DMS 273 (cell line): ENCODE results near the gene KRT16.
A peak's percentile ranks its signal among the peaks of the same experiment; 100 is the strongest.
"Not testable (repeated sequence)": the region's sequence is repeated elsewhere in the genome, so short reads cannot be mapped to it uniquely, and the experiment has no call there.

Experiments
- DNase-seq: peaks from one replicate; lab custom pipeline; 2025; ENCODE audit not compliant: unreplicated experiment; lab: John Stamatoyannopoulos, UW

The KRT16 gene

DNA sequence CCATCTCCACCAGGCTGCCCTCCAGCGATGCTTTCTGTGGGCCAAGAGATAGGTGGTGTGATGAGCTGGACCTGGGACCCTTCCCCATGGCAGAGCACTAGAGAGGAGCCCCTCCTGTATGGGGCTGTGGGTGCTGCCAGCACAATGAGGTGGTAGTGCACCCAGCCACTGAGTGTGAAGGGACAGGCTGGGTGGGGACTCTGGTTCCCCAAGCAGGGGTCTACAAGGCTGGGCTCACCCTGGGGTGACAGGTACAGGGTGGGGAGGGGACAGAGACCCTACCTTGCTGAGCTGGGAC, 15.5 kb upstream of the KRT16 start:
- DNase-seq, result not testable (repeated sequence)

DNA sequence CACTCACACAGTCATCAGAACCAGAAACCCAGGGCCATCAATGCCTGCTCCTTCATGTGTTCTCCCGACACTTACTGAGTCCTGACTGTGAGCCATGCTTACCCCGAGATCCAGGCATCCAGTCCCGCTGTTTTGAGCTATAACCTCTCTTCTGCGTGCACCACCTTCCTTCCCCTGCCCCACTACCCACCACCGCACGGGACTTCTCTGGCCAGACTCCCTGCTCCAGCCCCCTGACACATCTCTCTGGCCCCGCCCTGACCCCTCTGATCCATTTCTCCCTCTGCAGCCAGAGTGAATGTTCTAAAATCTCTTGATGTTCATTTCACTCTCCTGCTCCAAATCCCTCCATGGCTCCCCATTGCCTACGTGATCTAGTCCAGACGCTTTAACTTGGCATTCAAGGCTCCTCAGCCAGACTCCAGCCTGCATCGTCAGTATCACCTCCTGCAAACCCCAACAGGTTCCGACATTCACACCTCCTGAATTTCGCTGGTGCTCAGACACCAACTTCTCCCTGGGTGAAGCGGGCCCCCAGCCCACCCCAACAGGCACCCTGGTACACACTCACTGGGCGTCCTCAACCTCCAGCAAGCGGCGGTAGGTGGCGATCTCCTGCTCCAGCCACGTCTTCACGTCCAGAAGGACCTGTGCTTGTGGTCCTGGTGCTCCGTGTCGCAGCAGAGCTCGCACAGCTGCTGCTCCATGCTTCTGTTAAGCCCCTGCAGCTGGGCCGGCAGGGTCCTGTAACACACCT, 14.9 kb upstream of the KRT16 start:
- no peak for DNase-seq

DNA sequence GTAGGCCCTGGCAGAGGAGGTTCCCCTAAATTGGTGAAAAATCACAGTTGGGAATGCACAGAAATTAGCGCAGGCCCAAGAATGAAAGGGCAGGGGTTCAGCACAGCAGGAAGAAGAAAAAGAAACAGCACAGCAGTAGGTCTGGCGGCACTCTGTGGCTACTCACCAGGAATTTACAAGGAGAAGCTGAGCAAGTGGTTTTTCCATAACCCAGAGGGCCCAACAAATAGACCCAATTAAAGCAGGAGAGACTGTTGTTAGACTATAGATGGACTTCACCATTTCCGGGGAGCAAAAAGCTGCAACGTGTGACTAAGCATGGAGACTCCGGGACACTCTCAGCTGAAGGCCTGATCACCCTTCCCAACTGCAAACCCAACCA, 14.3 kb upstream of the KRT16 start:
- DNase-seq, result not testable (repeated sequence)

DNA sequence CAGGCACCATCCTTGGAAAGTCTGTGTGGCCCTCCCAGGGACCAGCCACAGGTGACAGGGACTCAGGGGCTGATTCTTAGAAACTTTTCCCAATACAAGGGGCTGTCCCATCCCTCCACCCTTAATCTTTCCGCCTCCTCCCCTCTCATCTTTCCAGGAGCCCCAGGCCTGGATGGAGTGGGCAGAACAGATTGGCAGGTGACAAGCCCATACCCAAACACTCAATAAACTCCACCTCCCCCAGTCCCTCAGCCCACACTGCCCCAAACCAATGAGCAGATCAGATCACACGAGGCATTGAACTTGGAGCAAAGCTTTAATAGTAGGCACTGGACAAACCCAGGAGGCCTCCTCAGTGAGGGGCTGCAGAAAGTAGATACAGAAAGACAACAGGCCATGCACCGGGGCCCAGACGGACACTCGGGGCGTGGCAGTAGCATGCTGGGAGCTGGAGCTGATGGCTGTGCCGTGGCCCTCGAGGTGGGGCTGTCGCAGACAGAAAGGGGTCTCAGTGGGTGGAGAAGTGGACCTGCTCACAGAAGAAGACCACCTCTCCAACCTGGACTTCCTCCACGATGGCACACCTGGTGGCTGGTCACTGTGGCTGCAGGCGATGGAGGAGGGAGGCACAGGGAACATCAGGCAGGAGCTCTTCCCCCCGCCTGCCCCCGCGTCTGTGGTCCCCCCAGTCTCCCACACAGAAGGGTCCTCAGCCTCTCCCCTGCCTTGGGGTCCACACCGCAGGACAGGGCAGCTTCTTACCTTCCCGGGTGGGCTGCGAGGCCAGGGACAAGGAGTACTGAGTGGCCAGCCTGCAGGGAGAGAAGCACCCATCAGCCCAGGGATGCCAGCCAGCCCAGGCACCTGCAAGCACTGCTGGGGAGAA, 13.7 kb upstream of the KRT16 start:
- not testable (repeated sequence) for DNase-seq

DNA sequence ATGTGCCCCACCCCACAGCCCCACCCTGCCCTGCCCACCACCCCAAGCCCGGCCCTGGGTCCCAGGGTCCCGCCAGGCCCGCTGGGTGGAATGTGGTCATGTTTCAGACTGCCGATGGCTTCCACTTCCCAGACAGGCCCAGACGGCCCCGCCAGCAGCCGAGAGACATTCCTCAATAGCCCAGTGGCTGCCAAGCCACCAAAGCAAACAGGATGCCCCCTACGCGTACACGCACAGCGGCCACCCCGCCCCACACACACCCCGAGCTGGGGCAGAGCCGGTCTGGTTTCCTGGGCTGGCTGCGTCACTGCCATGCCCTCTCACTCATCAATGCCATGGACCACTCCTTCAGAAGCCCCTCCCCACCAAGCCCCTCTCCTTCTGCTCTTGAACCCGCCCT, 13.0 kb upstream of the KRT16 start:
- DNase-seq, result no peak

DNA sequence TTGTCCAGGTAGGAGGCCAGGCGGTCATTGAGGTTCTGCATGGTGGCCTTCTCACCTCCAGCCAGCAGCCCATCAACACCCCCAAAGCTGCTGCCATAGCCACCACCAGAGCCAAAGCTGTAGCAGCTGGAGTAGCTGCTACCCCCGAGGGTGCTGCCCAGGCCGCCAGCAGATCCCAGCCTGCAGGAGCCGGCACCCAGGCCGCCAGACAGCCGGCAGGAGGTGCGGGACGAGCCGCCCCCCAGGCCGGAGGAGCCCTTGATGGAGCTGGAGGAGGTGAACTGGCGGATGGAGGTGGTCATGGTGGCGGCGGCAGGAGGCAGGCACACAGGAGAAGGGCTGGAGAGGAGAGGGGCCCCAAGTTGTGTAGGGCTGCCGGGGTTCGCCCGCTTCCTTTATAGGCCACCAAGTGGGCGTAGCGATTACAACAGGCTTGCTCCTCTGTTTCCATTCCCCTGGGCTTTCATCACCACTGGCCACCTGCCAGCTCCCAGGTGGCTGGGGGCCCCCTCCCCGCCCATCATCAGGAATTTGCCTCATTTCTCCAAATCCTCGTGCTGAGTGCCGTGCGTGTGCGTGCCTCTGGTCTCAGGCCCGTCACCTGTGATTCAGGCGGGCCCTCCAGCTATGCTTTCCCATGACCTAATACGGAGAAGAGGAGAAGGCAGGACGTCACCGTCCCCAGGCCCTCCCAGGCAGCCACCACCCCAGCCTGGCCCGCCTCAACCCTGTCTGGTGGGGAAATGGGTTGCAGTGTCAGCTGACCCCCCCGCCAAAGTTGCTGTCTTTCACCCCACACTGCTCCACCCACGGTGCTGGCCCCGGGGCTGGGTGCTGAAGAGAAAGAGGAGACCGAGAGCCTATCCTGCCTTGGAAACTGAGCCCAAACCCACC, 11.9 kb upstream of the KRT16 start, which contains the start of gene KRT17:
KRT17 (minus strand) TSS at position 368 of the 894 bp plus-strand sequence; CDS start at position 302, 66 bp downstream.
- DNase-seq, result no peak

DNA sequence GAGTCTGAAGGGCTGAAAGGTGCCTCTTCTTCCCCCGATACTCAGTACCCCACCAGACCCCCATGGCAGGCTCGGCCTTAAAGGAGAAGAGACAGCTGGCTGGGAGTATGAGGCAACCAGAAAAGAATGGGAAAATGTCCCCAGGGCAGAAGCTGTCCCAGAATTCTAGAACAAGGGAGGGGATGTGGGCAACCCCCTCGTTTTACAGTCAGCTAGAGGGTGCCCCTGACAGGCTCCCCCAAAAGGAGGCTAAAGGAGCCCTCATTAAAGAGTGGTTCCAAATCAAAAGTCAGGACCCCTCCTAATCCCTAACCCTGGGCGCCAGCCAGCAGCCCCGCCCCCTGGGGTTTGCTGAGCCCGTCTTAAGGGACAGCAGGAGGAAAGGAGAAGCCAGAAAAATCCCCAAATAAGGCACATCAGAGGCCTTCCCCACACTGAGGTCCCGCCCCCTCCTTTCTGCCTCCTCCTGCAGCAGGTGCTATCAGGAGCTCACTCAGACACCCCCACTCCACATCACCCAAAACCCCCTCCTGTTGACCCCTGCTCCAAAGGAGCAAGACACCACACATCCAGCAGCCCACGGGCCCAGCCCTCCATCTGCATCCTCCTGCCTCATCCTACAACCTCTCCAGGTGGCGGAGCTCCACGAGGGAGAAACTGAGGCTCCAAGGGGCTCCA, 10.8 kb upstream of the KRT16 start:
- DNase-seq, result not testable (repeated sequence)

DNA sequence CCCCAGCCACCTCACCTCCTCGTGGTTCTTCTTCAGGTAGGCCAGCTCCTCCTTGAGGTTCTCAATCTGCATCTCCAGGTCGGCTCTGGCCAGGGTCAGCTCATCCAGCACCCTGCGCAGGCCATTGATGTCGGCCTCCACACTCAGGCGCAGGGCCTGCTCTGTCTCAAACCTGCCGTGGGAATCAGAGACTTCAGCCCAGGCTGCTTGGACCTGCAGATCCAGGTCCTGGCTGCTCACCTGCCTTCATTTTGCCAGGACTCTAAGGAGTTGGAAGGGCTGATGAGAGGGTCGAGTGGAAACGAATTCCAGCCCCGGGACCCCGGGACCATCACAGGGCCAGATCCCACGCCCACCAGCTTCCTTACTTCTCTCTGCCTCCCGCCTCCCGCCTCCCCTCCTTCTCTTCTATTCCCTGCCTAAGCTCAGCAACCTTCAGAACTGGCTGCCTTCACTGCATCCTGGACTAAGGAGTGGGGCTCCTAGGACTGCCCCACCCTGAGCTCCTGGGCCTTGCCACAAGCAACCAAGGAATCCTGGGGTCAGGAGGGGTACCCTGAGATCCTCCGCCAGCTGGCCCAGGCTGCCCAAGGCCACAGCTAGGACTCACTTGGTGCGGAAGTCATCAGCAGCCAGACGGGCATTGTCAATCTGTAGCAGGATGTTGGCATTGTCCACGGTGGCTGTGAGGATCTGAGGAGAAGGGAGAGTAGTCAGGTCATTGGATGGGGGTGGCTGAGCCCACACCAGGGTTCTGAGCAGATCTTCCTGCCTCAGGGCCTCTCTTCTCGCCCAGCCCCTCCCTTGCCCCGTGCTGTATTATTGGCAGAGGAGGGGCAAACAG, 10.0 kb upstream of the KRT16 start:
- DNase-seq, result not testable (repeated sequence)

DNA sequence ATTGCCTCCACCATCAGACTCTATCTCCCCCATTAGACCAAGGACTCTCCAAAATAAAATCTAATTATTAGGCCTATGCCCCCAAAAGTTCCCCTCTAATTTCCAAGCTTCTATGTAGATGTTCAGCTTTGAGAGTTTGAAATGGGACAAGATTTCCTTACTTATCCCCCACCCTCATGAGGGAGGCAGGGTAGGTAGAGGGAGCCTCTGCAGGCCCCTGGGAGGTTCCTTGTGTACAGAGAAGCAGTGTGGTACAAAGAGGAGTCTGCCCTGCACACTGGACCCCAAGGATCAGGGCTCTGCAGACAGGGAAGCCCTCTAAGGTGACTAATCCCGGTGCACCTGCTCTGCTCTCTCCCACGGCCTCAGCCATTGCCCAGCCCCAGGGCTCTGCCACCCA, 9.3 kb upstream of the KRT16 start:
- DNase-seq, result no peak

DNA sequence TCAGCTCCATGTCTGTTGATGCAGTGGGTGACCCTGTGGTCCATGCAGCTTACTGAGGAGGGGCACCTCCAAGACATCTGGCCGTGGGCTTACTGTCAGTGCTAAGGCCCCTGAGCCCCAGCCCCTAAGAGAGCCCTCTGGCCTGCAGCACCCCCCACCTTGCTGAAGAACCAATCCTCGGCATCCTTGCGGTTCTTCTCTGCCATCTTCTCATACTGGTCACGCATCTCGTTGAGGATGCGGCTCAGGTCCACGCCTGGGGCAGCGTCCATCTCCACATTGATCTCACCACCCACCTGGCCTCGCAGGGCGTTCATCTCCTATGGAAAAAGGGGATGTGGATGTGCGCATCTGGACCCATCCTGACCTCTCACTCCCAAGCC, 8.9 kb upstream of the KRT16 start:
- not testable (repeated sequence) for DNase-seq

DNA sequence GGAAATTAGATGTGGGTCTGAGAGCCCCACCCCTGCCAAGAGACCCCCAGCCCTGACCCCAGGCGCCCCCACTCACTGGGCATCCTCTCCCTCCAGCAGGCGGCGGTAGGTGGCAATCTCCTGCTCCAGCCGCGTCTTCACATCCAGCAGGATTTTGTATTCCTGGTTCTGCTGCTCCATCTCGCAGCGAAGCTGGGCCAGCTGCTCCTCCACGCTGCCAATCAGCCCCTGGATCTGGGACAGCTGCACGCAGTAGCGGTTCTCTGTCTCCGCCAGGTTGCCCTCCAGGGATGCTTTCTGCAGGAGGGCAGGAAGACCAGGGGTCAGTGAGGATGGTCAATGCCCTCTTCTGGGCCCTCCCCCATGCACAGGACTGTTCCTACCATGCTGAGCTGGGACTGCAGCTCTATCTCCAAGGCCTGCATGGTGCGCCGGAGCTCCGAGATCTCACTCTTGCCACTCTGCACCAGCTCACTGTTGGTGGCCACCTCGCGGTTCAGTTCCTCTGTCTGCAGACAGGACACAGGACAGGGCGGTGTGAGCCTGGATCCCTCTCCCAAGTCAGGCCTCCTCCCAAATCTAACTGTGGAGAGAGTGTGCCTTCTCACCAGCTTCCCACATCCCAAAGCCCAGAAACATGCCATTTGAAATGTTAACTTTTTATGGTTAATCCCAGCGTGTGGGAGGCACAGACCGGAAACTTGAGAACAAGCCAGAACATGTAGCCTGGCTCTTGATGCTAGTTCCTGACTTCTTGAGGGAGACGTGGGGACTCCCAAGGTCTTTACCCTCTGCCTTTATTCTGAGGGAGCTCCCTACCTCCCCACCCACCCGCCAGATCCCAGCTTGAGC, 8.2 kb upstream of the KRT16 start:
- DNase-seq, result no peak

DNA sequence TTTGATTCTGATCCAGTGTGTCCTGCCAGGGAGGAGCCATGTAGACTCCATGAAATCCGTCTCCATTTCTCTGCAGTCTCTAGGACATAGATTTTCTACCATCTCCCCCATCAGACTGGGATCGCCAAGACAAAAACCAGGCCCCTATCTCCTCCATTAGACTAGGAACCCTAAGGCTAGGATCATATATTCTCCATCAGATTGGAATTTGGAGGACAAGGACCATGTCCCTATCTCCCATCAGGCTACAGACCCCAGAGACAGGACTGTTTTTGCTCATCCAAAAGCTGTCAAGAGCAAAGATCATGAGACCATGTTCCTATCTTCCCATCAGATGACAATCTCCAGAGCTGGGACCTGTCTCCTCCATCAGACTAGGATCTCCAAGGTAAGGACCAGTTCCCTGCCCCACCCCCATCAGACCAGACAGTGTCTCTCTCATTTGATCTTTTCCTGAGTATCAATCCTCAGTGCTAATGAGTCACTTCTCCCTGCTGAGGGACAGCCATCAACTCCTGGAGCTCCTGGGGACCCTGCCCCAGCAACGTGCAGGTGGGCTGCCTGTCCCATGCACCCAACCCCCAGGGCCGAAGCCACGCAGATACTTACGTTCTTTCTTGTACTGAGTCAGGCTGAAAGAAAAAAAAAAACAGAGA, 7.5 kb upstream of the KRT16 start:
- DNase-seq, result not testable (repeated sequence)

DNA sequence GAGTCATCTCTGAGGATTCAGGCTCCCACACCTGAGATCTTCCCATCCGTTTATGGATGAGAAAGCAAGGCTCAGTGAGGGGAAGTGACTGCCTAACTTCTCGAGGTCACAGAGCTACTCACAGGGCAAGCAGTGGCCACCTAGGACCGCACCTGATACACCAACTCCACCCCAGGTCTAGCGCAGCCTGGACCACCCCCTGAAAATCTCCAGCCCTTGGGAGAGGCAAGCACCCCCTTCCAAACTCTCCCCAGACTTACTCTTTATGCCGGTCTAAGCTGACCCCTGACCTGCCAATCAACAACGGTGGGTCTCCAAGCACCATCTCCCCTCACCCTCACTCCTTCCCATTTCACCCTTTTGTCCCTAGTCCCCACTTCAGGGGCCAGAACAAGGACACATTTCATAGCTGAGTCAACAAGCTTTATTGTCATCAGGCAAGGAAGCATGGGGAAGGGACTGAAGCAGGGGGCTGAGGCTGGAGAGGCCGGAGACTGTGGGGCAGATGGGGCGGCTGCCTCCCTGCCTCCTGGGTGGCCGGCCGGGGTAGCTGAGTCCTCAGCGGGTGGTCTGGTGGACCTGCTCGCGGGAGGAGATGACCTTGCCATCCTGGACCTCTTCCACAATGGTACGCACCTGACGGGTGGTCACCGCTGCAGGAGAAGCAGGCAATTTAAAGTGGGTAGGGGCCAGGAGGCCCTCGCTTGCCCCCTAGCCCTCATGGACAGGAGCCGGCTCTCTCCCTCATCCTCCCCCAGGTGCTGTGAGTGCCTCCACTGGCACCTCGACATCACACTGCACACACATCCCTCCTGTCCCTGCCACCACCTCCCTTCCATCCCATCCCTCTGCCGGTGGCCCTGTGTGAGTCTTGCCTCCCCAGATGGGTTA, 6.7 kb upstream of the KRT16 start:
- no peak for DNase-seq

DNA sequence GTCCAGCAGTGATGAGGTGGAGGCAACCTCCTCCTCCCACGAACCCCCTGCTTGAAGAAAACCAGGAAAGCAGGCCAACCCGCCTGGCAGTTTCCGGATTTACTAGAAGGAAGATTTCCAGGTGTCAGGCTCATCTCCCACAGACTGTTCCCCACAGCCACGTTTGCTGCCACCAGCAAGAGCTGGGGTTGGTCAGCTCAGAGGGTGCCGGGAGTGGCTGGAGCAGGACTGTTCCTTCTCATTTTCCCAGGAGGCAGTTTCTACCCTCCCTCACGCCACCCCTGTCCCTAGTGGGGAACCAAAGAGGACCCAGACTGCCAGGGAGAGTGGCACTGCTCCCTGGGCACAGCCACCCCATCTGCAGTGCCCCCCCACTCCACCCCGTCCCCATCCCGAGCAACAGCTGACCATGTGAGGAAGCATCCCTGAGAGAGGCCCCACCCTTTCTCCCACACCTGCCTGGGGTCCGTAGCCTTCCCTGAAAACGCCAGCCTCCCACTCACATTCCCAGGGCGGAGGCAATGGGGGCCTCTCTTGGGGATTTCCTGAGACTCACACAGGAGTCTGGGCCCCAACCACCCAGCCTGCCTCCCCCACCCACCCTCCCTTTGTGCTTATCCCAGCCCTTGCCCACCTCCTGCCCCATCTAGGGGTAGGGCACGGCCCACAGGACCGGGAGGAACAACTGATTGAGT, 5.9 kb upstream of the KRT16 start:
- no peak for DNase-seq

DNA sequence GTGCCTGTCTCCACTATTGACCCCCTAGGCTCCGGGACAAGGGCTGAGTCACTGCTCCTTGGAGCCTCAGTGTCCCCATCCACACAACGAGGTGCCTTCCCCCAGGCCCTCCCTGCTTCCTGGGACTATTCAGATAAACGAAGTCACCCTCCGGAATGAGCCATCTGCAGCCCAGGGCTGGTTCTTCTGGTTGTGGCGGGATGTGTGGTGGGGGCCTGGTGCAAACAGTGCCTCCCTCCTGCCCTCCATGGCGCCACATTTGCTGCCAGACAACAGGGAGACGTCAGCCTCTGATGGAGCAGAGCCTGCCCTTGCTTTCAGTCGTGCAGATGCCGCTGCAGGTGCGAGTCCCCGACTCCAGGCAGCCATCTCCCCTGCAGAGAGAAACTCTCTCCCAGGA, 5.1 kb upstream of the KRT16 start:
- peak; percentile 30 for DNase-seq

DNA sequence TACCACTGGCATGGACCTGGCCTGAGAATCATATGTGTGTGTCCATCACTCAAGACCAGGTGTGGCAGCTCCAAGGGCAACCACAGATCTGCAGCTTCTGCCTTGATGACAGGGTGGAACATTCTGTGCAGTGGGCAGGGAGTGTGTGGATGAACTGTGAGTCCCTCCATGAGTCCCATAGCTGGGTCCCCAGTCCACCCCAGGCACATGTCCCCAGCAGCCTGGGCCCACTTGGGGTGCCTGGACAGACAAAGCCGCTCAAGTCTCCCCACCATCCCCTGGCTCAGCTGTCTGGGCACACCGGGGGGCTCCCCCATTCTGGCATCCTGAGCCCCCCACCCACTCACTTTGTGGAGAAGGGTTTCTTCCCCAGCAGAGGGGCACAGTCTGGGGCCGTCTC, 4.6 kb upstream of the KRT16 start:
- DNase-seq, result no peak

DNA sequence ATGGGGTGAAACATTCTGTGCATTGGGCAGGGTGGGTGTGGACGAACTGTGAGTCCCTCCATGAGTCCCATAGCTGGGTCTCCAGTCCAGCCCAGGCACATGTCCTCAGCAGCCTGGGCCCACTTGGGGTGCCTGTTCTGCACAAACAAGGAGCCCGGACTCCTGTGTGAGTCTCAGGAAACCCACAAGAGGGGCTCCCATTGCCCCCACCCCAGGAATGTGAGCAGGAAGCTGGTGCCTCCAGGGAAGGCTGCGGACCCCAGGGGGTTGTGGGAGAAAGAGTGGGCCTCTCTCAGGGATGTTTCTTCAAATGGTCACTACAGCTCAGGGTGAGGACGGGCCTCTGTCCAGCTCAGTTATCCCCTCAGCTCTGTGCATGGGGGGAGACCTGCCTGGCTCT, 3.9 kb upstream of the KRT16 start:
- DNase-seq, result not testable (repeated sequence)
